ENCODE data around the gene ZBTB37.
"Not testable (repeated sequence)": the region's sequence is repeated elsewhere in the genome, so short reads cannot be mapped to it uniquely, and the experiment has no call there.

The ZBTB37 gene

DNA sequence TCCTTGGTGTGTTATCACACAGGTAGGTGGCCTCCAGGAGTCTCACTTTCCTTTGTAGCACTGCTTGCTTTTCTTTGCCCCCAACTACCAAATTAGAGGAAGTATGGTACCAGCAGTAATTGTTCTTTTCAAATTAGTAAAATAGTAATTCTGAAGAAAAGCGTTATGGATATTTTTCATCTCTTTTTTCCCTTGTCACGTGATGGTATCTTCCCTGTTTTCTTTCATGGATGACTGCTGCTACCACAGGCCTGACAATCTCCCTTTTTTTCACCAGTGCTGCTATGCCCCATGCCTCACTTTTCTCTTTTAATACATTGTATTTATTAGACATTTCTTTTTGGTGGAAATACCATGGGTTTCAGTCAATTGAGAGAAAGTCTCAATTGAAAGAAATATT, 3.3 kb downstream of the ZBTB37 start:
- no peak for DNase-seq (ENCODE audit: low read depth in 1 of 2, low spot score in 1 of 2)
- no peak overlapping the region for H3K4me3 ChIP-seq (replicated peaks; ENCODE audit: insufficient read depth, low read length)
- TF ChIP-seq, protein P1, sequence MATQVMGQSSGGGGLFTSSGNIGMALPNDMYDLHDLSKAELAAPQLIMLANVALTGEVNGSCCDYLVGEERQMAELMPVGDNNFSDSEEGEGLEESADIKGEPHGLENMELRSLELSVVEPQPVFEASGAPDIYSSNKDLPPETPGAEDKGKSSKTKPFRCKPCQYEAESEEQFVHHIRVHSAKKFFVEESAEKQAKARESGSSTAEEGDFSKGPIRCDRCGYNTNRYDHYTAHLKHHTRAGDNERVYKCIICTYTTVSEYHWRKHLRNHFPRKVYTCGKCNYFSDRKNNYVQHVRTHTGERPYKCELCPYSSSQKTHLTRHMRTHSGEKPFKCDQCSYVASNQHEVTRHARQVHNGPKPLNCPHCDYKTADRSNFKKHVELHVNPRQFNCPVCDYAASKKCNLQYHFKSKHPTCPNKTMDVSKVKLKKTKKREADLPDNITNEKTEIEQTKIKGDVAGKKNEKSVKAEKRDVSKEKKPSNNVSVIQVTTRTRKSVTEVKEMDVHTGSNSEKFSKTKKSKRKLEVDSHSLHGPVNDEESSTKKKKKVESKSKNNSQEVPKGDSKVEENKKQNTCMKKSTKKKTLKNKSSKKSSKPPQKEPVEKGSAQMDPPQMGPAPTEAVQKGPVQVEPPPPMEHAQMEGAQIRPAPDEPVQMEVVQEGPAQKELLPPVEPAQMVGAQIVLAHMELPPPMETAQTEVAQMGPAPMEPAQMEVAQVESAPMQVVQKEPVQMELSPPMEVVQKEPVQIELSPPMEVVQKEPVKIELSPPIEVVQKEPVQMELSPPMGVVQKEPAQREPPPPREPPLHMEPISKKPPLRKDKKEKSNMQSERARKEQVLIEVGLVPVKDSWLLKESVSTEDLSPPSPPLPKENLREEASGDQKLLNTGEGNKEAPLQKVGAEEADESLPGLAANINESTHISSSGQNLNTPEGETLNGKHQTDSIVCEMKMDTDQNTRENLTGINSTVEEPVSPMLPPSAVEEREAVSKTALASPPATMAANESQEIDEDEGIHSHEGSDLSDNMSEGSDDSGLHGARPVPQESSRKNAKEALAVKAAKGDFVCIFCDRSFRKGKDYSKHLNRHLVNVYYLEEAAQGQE (IDR thresholded peaks at IDR 0.05; ENCODE audit: insufficient replicate concordance, low read depth) = no peak
- TF ChIP-seq GABPA (IDR thresholded peaks at IDR 0.05; ENCODE audit: low read depth) (no peak), POLR2AphosphoS5 (IDR thresholded peaks at IDR 0.05; ENCODE audit: low read depth) (no peak), SPI1 (IDR thresholded peaks at IDR 0.05; ENCODE audit: borderline replicate concordance, low read depth) (no peak)
- TF ChIP-seq, protein P2, sequence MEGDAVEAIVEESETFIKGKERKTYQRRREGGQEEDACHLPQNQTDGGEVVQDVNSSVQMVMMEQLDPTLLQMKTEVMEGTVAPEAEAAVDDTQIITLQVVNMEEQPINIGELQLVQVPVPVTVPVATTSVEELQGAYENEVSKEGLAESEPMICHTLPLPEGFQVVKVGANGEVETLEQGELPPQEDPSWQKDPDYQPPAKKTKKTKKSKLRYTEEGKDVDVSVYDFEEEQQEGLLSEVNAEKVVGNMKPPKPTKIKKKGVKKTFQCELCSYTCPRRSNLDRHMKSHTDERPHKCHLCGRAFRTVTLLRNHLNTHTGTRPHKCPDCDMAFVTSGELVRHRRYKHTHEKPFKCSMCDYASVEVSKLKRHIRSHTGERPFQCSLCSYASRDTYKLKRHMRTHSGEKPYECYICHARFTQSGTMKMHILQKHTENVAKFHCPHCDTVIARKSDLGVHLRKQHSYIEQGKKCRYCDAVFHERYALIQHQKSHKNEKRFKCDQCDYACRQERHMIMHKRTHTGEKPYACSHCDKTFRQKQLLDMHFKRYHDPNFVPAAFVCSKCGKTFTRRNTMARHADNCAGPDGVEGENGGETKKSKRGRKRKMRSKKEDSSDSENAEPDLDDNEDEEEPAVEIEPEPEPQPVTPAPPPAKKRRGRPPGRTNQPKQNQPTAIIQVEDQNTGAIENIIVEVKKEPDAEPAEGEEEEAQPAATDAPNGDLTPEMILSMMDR (IDR thresholded peaks at IDR 0.05; ENCODE audit: insufficient read depth, low read length) = no peak
- H3K27ac ChIP-seq (replicated peaks) = no peak overlapping the region
- no peaks in the 10 kb centered on the region for H3K27me3 ChIP-seq (ENCODE audit: insufficient read depth, poor library complexity, severe bottlenecking)

DNA sequence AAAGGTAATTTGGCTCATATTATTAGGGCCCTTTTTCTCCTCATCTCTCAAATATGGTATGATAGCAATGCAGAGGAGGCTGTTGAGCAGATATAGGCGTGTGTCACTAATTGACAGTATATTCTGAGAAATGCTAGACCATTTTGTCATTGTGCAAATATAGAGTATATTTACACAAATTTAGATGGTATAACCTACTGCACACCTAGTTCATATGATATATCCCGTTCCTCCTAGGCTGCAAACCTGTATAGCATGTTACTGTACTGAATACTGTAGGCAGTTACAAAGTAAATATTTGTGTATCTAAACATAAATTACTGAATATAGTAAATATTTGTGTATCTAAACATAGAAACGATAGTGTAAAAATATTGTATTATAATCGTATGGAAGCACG, 8.6 kb downstream of the ZBTB37 start:
- no peak overlapping the region for H3K27ac ChIP-seq (replicated peaks)
- TF ChIP-seq, protein P1 (IDR thresholded peaks at IDR 0.05; ENCODE audit: insufficient replicate concordance, low read depth) = no peak
- TF ChIP-seq, protein P2 (IDR thresholded peaks at IDR 0.05; ENCODE audit: insufficient read depth, low read length) = no peak
- TF ChIP-seq SPI1 (IDR thresholded peaks at IDR 0.05; ENCODE audit: borderline replicate concordance, low read depth) (no peak), POLR2AphosphoS5 (IDR thresholded peaks at IDR 0.05; ENCODE audit: low read depth) (no peak), GABPA (IDR thresholded peaks at IDR 0.05; ENCODE audit: low read depth) (no peak)
- no peaks in the 10 kb centered on the region for H3K27me3 ChIP-seq (ENCODE audit: insufficient read depth, poor library complexity, severe bottlenecking)
- H3K4me3 ChIP-seq (replicated peaks; ENCODE audit: insufficient read depth, low read length) = no peak overlapping the region
- DNase-seq (ENCODE audit: low read depth in 1 of 2, low spot score in 1 of 2) = no peak

DNA sequence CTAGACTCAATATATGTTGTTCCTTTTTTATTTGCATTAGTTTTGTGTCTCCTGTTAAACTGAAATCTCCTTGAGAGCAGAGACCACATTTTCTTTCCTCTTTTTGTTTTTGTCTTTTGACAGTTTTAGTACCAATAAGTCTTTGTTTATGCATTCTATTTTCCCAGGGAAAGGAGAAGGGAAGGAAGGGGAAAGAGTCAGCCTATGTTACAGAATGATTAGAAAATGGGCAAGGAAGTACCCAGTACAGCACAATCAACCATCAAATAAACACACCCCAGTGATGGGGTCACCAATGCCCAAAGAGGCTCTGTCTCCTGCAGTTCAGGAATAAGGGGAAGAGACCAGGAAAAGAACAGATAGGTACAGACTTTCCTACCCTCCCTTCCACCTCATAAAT, 10.1 kb downstream of the ZBTB37 start:
- Histone ChIP-seq H3K4me3 (replicated peaks; ENCODE audit: insufficient read depth, low read length) (no peak overlapping the region), H3K27ac (replicated peaks) (no peak overlapping the region), H3K27me3 (ENCODE audit: insufficient read depth, poor library complexity, severe bottlenecking) (no peaks in the 10 kb centered on the region)
- TF ChIP-seq SPI1 (IDR thresholded peaks at IDR 0.05; ENCODE audit: borderline replicate concordance, low read depth) = no peak
- TF ChIP-seq GABPA (IDR thresholded peaks at IDR 0.05; ENCODE audit: low read depth) = no peak
- TF ChIP-seq, protein P2 (IDR thresholded peaks at IDR 0.05; ENCODE audit: insufficient read depth, low read length) = no peak
- no peak for TF ChIP-seq POLR2AphosphoS5 (IDR thresholded peaks at IDR 0.05; ENCODE audit: low read depth)
- TF ChIP-seq, protein P1 (IDR thresholded peaks at IDR 0.05; ENCODE audit: insufficient replicate concordance, low read depth) = no peak
- no peak for DNase-seq (ENCODE audit: low read depth in 1 of 2, low spot score in 1 of 2)

DNA sequence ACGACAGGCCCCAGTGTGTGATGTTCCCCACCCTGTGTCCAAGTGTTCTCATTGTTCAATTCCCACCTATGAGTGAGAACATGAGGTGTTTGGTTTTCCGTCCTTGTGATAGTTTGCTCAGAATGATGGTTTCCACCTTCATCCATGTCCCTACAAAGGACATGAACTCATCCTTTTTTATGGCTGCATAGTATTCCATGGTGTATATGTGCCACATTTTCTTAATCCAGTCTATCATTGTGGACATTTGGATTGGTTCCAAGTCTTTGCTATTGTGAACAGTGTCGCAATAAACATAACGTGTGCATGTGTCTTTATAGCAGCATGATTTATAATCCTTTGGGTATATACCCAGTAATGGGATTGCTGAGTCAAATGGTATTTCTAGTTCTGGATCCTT, 12.9 kb downstream of the ZBTB37 start:
- H3K27ac ChIP-seq (replicated peaks); DNase-seq (ENCODE audit: low read depth in 1 of 2, low spot score in 1 of 2); H3K4me3 ChIP-seq (replicated peaks; ENCODE audit: insufficient read depth, low read length); H3K27me3 ChIP-seq (ENCODE audit: insufficient read depth, poor library complexity, severe bottlenecking): not testable (repeated sequence)

Measured in HL-60 (cell line).